Tibial artery (tissue), 4 donors: ENCODE data around the gene ARHGAP12.

ENCODE experiments used
- DNase-seq, 2 donors: peaks; one replicate each; pipeline ENCODE4 v3.0.0-alpha.2; 2019
- H3K27ac ChIP-seq, 2 donors: fragments of 200-600 bp; sonication (generic) in 1 of 2; 1 replicate in 1 of 2; 2 replicates in 1 of 2; pipeline ENCODE4 v1.5.1; 2018 to 2019; ENCODE audit warnings: mild to moderate bottlenecking in 1 of 2
- H3K27me3 ChIP-seq, 2 donors: fragments of 200-600 bp; sonication (generic) in 1 of 2; one replicate each; pipeline versions ENCODE4 v1.5.1 to v1.6.0; 2016 to 2019
- H3K36me3 ChIP-seq, 3 donors: fragments of 200-600 bp; sonication (generic) in 2 of 3; one replicate each; pipeline ENCODE4 v1.5.1; 2016 to 2019; ENCODE audit warnings: mild to moderate bottlenecking in 2 of 3
- H3K4me1 ChIP-seq, 4 donors: fragments of 200-600 bp; sonication (generic) in 2 of 4; 1 replicate in 3 of 4; 2 replicates in 1 of 4; pipeline ENCODE4 v1.5.1; 2016 to 2019
- H3K4me3 ChIP-seq, 2 donors: fragments of 200-600 bp; sonication (generic) in 1 of 2; 1 replicate in 1 of 2; 2 replicates in 1 of 2; pipeline ENCODE4 v1.5.1; 2018 to 2019; ENCODE audit warnings: mild to moderate bottlenecking in 2 of 2
- H3K9me3 ChIP-seq, 3 donors: fragments of 200-600 bp; sonication (generic) in 1 of 3; one replicate each; pipeline ENCODE4 v1.5.1; 2016 to 2019
- intact Hi-C: fragments of 100-400 bp; cut with DNase I; formaldehyde crosslinking; loops from one replicate; pipeline ENCODE4 v1.15.0; 2023; ENCODE audit warnings: low total_unique reads
- TF ChIP-seq, protein P1 (sequence below), 2 experiments: fragments of 200-600 bp in 1 of 2; fragments of 450-650 bp in 1 of 2; IDR thresholded peaks; one replicate each; pipeline ENCODE4 v1.5.1; 2017 to 2019; ENCODE audit warnings: antibody characterized with exemption in 2 of 2, mild to moderate bottlenecking in 1 of 2, moderate library complexity in 1 of 2

Gene ARHGAP12

DNA sequence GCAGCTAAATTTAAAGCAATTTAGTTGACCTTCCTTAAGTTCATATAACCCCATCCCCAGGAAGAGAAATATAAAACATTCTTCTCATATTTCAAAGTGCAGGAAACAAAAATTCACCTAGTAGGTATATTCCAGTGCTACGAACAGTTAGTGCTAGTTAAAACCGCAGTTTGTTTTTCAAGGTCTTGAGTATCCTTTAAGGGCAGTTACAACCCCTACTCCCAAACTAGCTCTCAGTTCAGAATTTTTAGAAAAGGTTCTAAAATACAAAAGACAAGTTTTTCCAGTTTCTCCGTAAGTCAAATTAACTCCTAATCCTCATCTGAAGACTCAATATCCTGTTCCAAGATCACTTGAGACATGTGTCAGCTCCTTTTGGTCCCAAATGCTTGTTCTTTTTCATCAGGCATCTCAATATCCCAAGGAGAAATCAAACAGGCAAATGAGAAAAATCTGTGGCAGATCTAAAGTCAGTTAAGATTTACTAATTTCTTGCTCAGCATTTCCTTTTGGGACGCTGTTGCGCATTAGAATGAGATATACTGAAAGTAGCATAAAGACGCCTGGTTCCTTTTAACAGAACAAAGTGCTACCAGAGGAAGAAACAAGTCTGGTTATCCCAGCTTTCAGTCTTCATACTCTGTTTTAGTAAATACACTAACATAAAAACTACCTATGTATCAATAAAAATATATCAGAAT, 51.8 kb downstream of the ARHGAP12 start:
- intact Hi-C loops = no loop called here
- Histone ChIP-seq H3K4me3 (no peak overlapping the region), H3K27ac (no peak overlapping the region), H3K9me3 (no peaks in the 10 kb centered on the region), H3K36me3 (no peaks in the 10 kb centered on the region), H3K27me3 (no peaks in the 10 kb centered on the region), H3K4me1 (peaks cover 0 to 6% (median 0%) of the 10 kb centered on the region in 4 donors)
- TF ChIP-seq, protein P1, sequence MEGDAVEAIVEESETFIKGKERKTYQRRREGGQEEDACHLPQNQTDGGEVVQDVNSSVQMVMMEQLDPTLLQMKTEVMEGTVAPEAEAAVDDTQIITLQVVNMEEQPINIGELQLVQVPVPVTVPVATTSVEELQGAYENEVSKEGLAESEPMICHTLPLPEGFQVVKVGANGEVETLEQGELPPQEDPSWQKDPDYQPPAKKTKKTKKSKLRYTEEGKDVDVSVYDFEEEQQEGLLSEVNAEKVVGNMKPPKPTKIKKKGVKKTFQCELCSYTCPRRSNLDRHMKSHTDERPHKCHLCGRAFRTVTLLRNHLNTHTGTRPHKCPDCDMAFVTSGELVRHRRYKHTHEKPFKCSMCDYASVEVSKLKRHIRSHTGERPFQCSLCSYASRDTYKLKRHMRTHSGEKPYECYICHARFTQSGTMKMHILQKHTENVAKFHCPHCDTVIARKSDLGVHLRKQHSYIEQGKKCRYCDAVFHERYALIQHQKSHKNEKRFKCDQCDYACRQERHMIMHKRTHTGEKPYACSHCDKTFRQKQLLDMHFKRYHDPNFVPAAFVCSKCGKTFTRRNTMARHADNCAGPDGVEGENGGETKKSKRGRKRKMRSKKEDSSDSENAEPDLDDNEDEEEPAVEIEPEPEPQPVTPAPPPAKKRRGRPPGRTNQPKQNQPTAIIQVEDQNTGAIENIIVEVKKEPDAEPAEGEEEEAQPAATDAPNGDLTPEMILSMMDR (IDR thresholded peaks at IDR 0.05) = no peak
- no peak for DNase-seq

GRCh38 chr10:31875608-31876007, 53.0 kb downstream of the ARHGAP12 start:
- no peak overlapping the region for H3K4me3 ChIP-seq
- H3K27ac ChIP-seq = no peak overlapping the region
- H3K9me3 ChIP-seq = no peaks in the 10 kb centered on the region
- no peaks in the 10 kb centered on the region for H3K36me3 ChIP-seq
- intact Hi-C loops = no loop called here
- DNase-seq = no peak
- no peaks in the 10 kb centered on the region for H3K27me3 ChIP-seq
- TF ChIP-seq, protein P1 (IDR thresholded peaks at IDR 0.05) = no peak
- peaks cover 0 to 11% (median 0%) of the 10 kb centered on the region in 4 donors for H3K4me1 ChIP-seq

DNA sequence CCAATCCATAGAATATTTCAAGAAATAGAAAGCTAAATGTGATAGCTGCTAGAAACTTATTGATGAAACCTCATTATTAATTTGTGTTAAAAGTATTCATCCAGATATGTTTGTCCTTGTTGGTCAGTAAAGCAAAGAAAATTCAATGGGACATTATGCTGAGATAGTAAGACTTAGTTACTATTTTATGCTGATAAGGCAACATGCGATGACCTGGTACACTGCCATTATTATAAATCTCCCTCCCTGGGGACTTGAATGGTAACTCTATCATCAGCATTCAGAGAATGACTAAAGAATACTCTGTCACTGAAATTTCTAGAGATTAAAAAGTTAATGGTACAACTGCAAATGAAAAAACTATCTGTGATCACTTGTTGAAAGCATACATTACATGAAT, 54.9 kb downstream of the ARHGAP12 start:
- Histone ChIP-seq H3K27ac (no peak overlapping the region), H3K4me1 (peaks cover 0 to 17% (median under 1%) of the 10 kb centered on the region in 4 donors), H3K9me3 (no peaks in the 10 kb centered on the region), H3K4me3 (no peak overlapping the region), H3K27me3 (no peaks in the 10 kb centered on the region), H3K36me3 (no peaks in the 10 kb centered on the region)
- no peak for DNase-seq
- intact Hi-C loops = no loop called here
- TF ChIP-seq, protein P1 (IDR thresholded peaks at IDR 0.05) = no peak

GRCh38 chr10:31871266-31872065, 57.2 kb downstream of the ARHGAP12 start:
- H3K4me1 ChIP-seq = peaks cover 0 to 19% (median 2%) of the 10 kb centered on the region in 4 donors
- no peak for DNase-seq
- intact Hi-C loops = no loop called here
- no peak overlapping the region for H3K27ac ChIP-seq
- H3K27me3 ChIP-seq = no peaks in the 10 kb centered on the region
- H3K9me3 ChIP-seq = no peaks in the 10 kb centered on the region
- no peak overlapping the region for H3K4me3 ChIP-seq
- no peaks in the 10 kb centered on the region for H3K36me3 ChIP-seq
- TF ChIP-seq, protein P1 (IDR thresholded peaks at IDR 0.05) = no peak

DNA sequence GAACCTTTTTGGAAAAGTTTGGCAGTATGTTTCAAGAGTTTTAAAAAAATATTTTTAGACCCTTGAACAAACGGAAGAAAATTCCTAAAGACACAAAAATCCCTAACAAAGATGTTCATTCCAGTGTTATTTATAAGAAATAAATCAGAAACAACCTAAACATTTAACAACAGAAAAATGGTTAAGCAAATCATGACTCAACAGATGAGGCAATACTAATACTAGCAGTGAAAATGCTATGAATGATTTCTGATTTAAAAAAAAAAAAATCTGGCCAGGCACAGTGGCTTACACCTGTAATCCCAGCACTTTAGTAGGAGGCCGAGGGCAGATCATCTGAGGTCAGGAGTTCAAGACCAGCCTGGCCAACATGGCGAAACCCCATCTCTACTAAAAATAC, 61.0 kb downstream of the ARHGAP12 start:
- DNase-seq = no peak
- H3K27ac ChIP-seq = no peak overlapping the region
- no peaks in the 10 kb centered on the region for H3K27me3 ChIP-seq
- no peak overlapping the region for H3K4me3 ChIP-seq
- peaks cover 0 to 30% (median 5%) of the 10 kb centered on the region in 4 donors for H3K4me1 ChIP-seq
- no peaks in the 10 kb centered on the region for H3K36me3 ChIP-seq
- intact Hi-C loops = loop anchor here (10.0 kb wide), 1 partner anchor 77 kb away; no protein-coding TSS in a partner anchor
- H3K9me3 ChIP-seq = no peaks in the 10 kb centered on the region
- TF ChIP-seq, protein P1 (IDR thresholded peaks at IDR 0.05) = no peak
